Endothelial cell of umbilical vein (primary cell): Measurements from ENCODE around the gene SAP130. TPM values are rescaled to one million over a fixed set of nuclear protein-coding genes. Genes with fewer than 3 reads are reported as not detected.

Source experiments
- BruUV-seq: library from RNA; stranded (reverse); fragments of 400-500 nt; replicated peaks from 2 replicates; lab custom pipeline; 2021; lab: Mats Ljungman, UMichigan
- CTCF ChIA-PET: fragments of 300-600, 350-600 bp; sonication (Branson Sonifier 250); formaldehyde crosslinking; loops from one replicate; lab custom pipeline; 2021; ENCODE audit warnings: antibody characterized with exemption, inconsistent platforms; lab: Charles Lee
- POLR2A ChIA-PET: fragments of 300-600, 350-600 bp; sonication (Branson Sonifier 250); formaldehyde crosslinking; loops from one replicate; lab custom pipeline; 2021; ENCODE audit warnings: antibody characterized with exemption, inconsistent platforms; lab: Charles Lee
- DNase-seq: peaks from one replicate; pipeline ENCODE4 v3.0.0-alpha.2; 2011; ENCODE audit warnings: low read depth, low spot score
- FAIRE-seq: peaks from 2 replicates; lab custom pipeline; 2011; peaks lifted over from hg19 to GRCh38; lab: Jason Lieb, UNC
- H2AFZ ChIP-seq: 2 replicates; pipeline ENCODE4 v1.6.0; 2012; ENCODE audit warnings: low read depth, low read length, control low read depth, inconsistent platforms
- H3K27ac ChIP-seq: 2 replicates; pipeline ENCODE4 v1.5.1; 2011; ENCODE audit warnings: low read depth, mild to moderate bottlenecking, control low read depth, low read length, moderate library complexity; ENCODE audit not compliant: insufficient read depth
- H3K27me3 ChIP-seq, 2 experiments: 2 replicates each; pipeline versions ENCODE4 v1.6.0 to v1.6.1; 2011; ENCODE audit warnings: low read length in 2 of 2, mixed read lengths in 1 of 2; ENCODE audit not compliant: control insufficient read depth in 2 of 2, insufficient read depth in 2 of 2
- H3K36me3 ChIP-seq, 2 experiments: 2 replicates in 1 of 2; 3 replicates in 1 of 2; pipeline ENCODE4 v1.5.1; 2011; ENCODE audit warnings: low read length in 2 of 2, mild to moderate bottlenecking in 1 of 2, moderate library complexity in 1 of 2; ENCODE audit not compliant: control insufficient read depth in 2 of 2, insufficient read depth in 2 of 2; ENCODE audit errors: extremely low read depth in 1 of 2
- H3K4me1 ChIP-seq: 3 replicates; pipeline ENCODE4 v1.5.1; 2011; ENCODE audit warnings: mild to moderate bottlenecking, low read length; ENCODE audit not compliant: control insufficient read depth, insufficient read depth; ENCODE audit errors: extremely low read depth
- H3K4me2 ChIP-seq: 2 replicates; pipeline ENCODE4 v1.6.1; 2011; ENCODE audit warnings: low read length, control low read depth, mixed read lengths; ENCODE audit not compliant: insufficient read depth
- H3K4me3 ChIP-seq, 3 experiments: fragments of 200-600 bp in 1 of 3; sonication (generic), shearing (Covaris generic) in 1 of 3; replicated peaks in 1 of 3; 2 replicates each; pipeline ENCODE4 v1.5.1; 2011 to 2016; ENCODE audit warnings: control low read depth in 3 of 3, low read length in 3 of 3, mild to moderate bottlenecking in 2 of 3, inconsistent platforms in 1 of 3, low read depth in 1 of 3, moderate library complexity in 1 of 3; ENCODE audit not compliant: insufficient read depth in 1 of 3
- H3K79me2 ChIP-seq: 2 replicates; pipeline ENCODE4 v1.6.0; 2012; ENCODE audit warnings: low read length, inconsistent platforms; ENCODE audit not compliant: control insufficient read depth, insufficient read depth
- H3K9ac ChIP-seq: replicated peaks from 2 replicates; pipeline ENCODE3; 2011; ENCODE audit warnings: low read length, control low read depth; ENCODE audit not compliant: insufficient read depth; ENCODE audit errors: extremely low read depth
- H3K9me1 ChIP-seq: replicated peaks from 3 replicates; pipeline ENCODE4 v1.6.0; 2011; ENCODE audit warnings: mild to moderate bottlenecking, low read length; ENCODE audit not compliant: control insufficient read depth, insufficient read depth; ENCODE audit errors: extremely low read depth
- H3K9me3 ChIP-seq: replicated peaks from 2 replicates; pipeline ENCODE4 v1.5.1; 2012; ENCODE audit warnings: low read length, inconsistent platforms; ENCODE audit not compliant: control insufficient read depth, insufficient read depth
- H4K20me1 ChIP-seq: replicated peaks from 2 replicates; pipeline ENCODE3; 2011; ENCODE audit warnings: mild to moderate bottlenecking, low read length; ENCODE audit not compliant: control insufficient read depth, insufficient read depth; ENCODE audit errors: extremely low read depth
- CTCF ChIP-seq, 2 donors: IDR thresholded peaks; 1 replicate in 1 of 2; 2 replicates in 1 of 2; pipeline ENCODE4 v1.5.1; 2011; ENCODE audit warnings: low read length in 2 of 2, mild to moderate bottlenecking in 2 of 2, moderate library complexity in 2 of 2, control low read depth in 1 of 2, inconsistent platforms in 1 of 2, low read depth in 1 of 2; ENCODE audit not compliant: insufficient read depth in 1 of 2; ENCODE audit errors: extremely low read depth in 1 of 2
- EZH2 ChIP-seq: IDR thresholded peaks from 2 replicates; pipeline ENCODE4 v1.6.1; 2012; ENCODE audit warnings: borderline replicate concordance, low read depth, mild to moderate bottlenecking, moderate library complexity, low read length, inconsistent platforms; ENCODE audit not compliant: severe bottlenecking
- FOS ChIP-seq: IDR thresholded peaks from 2 replicates; pipeline ENCODE4 v1.6.1; 2011; ENCODE audit warnings: mild to moderate bottlenecking, low read length, moderate library complexity, borderline replicate concordance; ENCODE audit not compliant: insufficient read depth
- GATA2 ChIP-seq: IDR thresholded peaks from 2 replicates; pipeline ENCODE4 v1.7.0; 2011; ENCODE audit warnings: low read depth, mild to moderate bottlenecking, moderate library complexity, mixed read lengths, low read length; ENCODE audit not compliant: insufficient read length, insufficient read depth
- JUN ChIP-seq: IDR thresholded peaks from 2 replicates; pipeline ENCODE4 v1.6.1; 2011; ENCODE audit warnings: borderline replicate concordance, low read depth; ENCODE audit not compliant: insufficient read length, insufficient read depth
- MAX ChIP-seq: IDR thresholded peaks from 2 replicates; pipeline ENCODE4 v1.6.1; 2011; ENCODE audit not compliant: insufficient read depth, insufficient read length
- MYC ChIP-seq: IDR thresholded peaks from one replicate; pipeline ENCODE4 v1.6.1; 2011; ENCODE audit warnings: mild to moderate bottlenecking, low read depth, low read length
- POLR2A ChIP-seq: IDR thresholded peaks from 2 replicates; pipeline ENCODE4 v1.6.1; 2012; ENCODE audit warnings: low read depth, mild to moderate bottlenecking, control low read depth, low read length
- POLR2AphosphoS5 ChIP-seq: IDR thresholded peaks from 2 replicates; pipeline ENCODE4 v1.6.1; 2012; ENCODE audit warnings: low read depth, mild to moderate bottlenecking, control low read depth, low read length, moderate library complexity; ENCODE audit not compliant: insufficient read depth
- dilution Hi-C: fragments of 300-500 bp; cut with MboI; formaldehyde crosslinking; loops from one replicate; pipeline ENCODE4 v1.15.0; 2019; ENCODE audit warnings: low sequenced_read_pairs; ENCODE audit not compliant: extremely low pct_ligation_motif_present
- intact Hi-C: fragments of 100-400 bp; cut with micrococcal nuclease; formaldehyde crosslinking; loops from one replicate; pipeline ENCODE4 v1.10.0; 2022
- polyA plus RNA-seq, 4 experiments: library from polyadenylated mRNA; depleted of rRNA in 3 of 4; stranded (reverse) in 3 of 4; unstranded in 1 of 4; fragments of >200 nt; gene quantifications; 2 replicates each; pipeline versions ENCODE4 v1.2.1 to v1.2.3, GENCODE V29; 2011 to 2012; ENCODE audit warnings: missing spikeins in 1 of 4
- total RNA-seq: library from RNA; stranded (reverse); gene quantifications from 2 replicates; pipeline ENCODE4 v1.2.3, GENCODE V29; 2021

Gene SAP130
- total and polyA plus RNA-seq, 2 donors (not counting 3 experiments of a cell fraction or from before 2014, with no cell fraction given): 26.8 to 34.3 TPM

GRCh38 chr2:127901339-127902056 lies 126.4 kb downstream of the SAP130 start:
- Histone ChIP-seq H3K9me1 (no peaks in the 10 kb centered on the region), H3K27me3 (peaks cover 0 to 3% of the 10 kb centered on the region in 2 experiments), H2AFZ (no peak overlapping the region), H3K4me3 (no peak overlapping the region), H3K4me1 (no peaks in the 10 kb centered on the region), H4K20me1 (no peaks in the 10 kb centered on the region), H3K79me2 (no peaks in the 10 kb centered on the region), H3K27ac (no peak overlapping the region), H3K36me3 (no peaks in the 10 kb centered on the region), H3K9me3 (no peaks in the 10 kb centered on the region), H3K9ac (no peak overlapping the region), H3K4me2 (no peak overlapping the region)
- POLR2A ChIA-PET: no interaction called here
- no peak for TF ChIP-seq POLR2A
- no peak for TF ChIP-seq CTCF (IDR thresholded peaks at IDR 0.05; ENCODE audit: extremely low read depth in 1 of 2, insufficient read depth in 1 of 2, low read depth in 1 of 2, low read length in 2 of 2)
- TF ChIP-seq EZH2: no peak
- TF ChIP-seq FOS: no peak
- TF ChIP-seq MYC: no peak
- TF ChIP-seq GATA2: no peak
- TF ChIP-seq MAX: no peak
- TF ChIP-seq JUN: no peak
- no peak for TF ChIP-seq POLR2AphosphoS5
- BruUV-seq: no TSS peak
- intact Hi-C loops (no loop called here), dilution Hi-C loops (no loop called here)
- DNase-seq: no peak
- no peak for FAIRE-seq
- CTCF ChIA-PET: no interaction called here
